HG03135 (cell line): ENCODE data around the gene CEP63.
"Not testable (repeated sequence)": the region's sequence is repeated elsewhere in the genome, so short reads cannot be mapped to it uniquely, and the experiment has no call there.

ENCODE experiments used
- ATAC-seq: cut with Tn5 transposase; IDR thresholded peaks from one replicate; pipeline ENCODE4 v1.9.1; 2021; ENCODE audit warnings: mild to moderate bottlenecking, moderate library complexity; ENCODE audit not compliant: unreplicated experiment

Gene CEP63

GRCh38 chr3:134505485-134505884 lies 19.6 kb downstream of the CEP63 start:
- no peak for ATAC-seq

GRCh38 chr3:134511500-134511899 lies 25.6 kb downstream of the CEP63 start:
- ATAC-seq, result no peak

- ATAC-seq, result no peak
Observed at GRCh38 chr3:134516905-134517304, 31.0 kb downstream of the CEP63 start.

GRCh38 chr3:134517791-134518190 lies 31.9 kb downstream of the CEP63 start:
- no peak for ATAC-seq

GRCh38 chr3:134522541-134522940 lies 36.7 kb downstream of the CEP63 start:
- ATAC-seq, result no peak

GRCh38 chr3:134525293-134525692 lies 39.4 kb downstream of the CEP63 start:
- ATAC-seq, result no peak

- no peak for ATAC-seq
Observed at GRCh38 chr3:134526319-134526718, 40.5 kb downstream of the CEP63 start.

- ATAC-seq, result no peak
Observed at GRCh38 chr3:134527037-134527436, 41.2 kb downstream of the CEP63 start.

- no peak for ATAC-seq
Observed at GRCh38 chr3:134527538-134528186, 41.8 kb downstream of the CEP63 start.

- no peak for ATAC-seq
Observed at GRCh38 chr3:134533493-134533892, 47.6 kb downstream of the CEP63 start.

- ATAC-seq, result no peak
Observed at GRCh38 chr3:134535186-134535970, 49.5 kb downstream of the CEP63 start.

- no peak for ATAC-seq
Observed at GRCh38 chr3:134536781-134537180, 50.9 kb downstream of the CEP63 start.

- no peak for ATAC-seq
Observed at GRCh38 chr3:134542287-134542958, 56.6 kb downstream of the CEP63 start.

GRCh38 chr3:134543113-134543512 lies 57.3 kb downstream of the CEP63 start:
- no peak for ATAC-seq

GRCh38 chr3:134544316-134544715 lies 58.5 kb downstream of the CEP63 start:
- ATAC-seq, result no peak

- not testable (repeated sequence) for ATAC-seq
Observed at GRCh38 chr3:134544783-134545182, 58.9 kb downstream of the CEP63 start.

- no peak for ATAC-seq
Observed at GRCh38 chr3:134545818-134546217, 60.0 kb downstream of the CEP63 start.

GRCh38 chr3:134552784-134553183 lies 66.9 kb downstream of the CEP63 start:
- no peak for ATAC-seq

GRCh38 chr3:134559591-134559990 lies 73.7 kb downstream of the CEP63 start:
- no peak for ATAC-seq

GRCh38 chr3:134562055-134562454 lies 76.2 kb downstream of the CEP63 start:
- no peak for ATAC-seq

GRCh38 chr3:134563601-134564000 lies 77.7 kb downstream of the CEP63 start:
- ATAC-seq, result no peak

GRCh38 chr3:134564991-134565390 lies 79.1 kb downstream of the CEP63 start:
- no peak for ATAC-seq
